Measurements from ENCODE around the gene IL9.

The IL9 gene

GRCh38 chr5:135868681-135869080, 27.0 kb downstream of the IL9 start:
- DNase-seq (ENCODE audit: low read depth) = no peak
- TF ChIP-seq POLR2A (IDR thresholded peaks at IDR 0.05; ENCODE audit: extremely low read depth, insufficient read length) (no peak), MYC (IDR thresholded peaks at IDR 0.05; ENCODE audit: low read depth, low read length) (no peak), MAX (IDR thresholded peaks at IDR 0.05; ENCODE audit: low read depth, low read length) (no peak), CTCF (IDR thresholded peaks at IDR 0.05; ENCODE audit: low read depth, low read length) (no peak)
- no peak overlapping the region for H3K4me3 ChIP-seq (ENCODE audit: low read depth, low read length)

GRCh38 chr5:135867599-135867998, 28.0 kb downstream of the IL9 start:
- no peak for TF ChIP-seq CTCF (IDR thresholded peaks at IDR 0.05; ENCODE audit: low read depth, low read length)
- no peak for TF ChIP-seq POLR2A (IDR thresholded peaks at IDR 0.05; ENCODE audit: extremely low read depth, insufficient read length)
- TF ChIP-seq MAX (IDR thresholded peaks at IDR 0.05; ENCODE audit: low read depth, low read length) = no peak
- DNase-seq (ENCODE audit: low read depth) = no peak
- H3K4me3 ChIP-seq (ENCODE audit: low read depth, low read length) = no peak overlapping the region

GRCh38 chr5:135866016-135866415, 29.6 kb downstream of the IL9 start:
- H3K4me3 ChIP-seq (ENCODE audit: low read depth, low read length) = no peak overlapping the region
- TF ChIP-seq MAX (IDR thresholded peaks at IDR 0.05; ENCODE audit: low read depth, low read length) (no peak), MYC (IDR thresholded peaks at IDR 0.05; ENCODE audit: low read depth, low read length) (no peak), CTCF (IDR thresholded peaks at IDR 0.05; ENCODE audit: low read depth, low read length) (no peak), POLR2A (IDR thresholded peaks at IDR 0.05; ENCODE audit: extremely low read depth, insufficient read length) (no peak)
- no peak for DNase-seq (ENCODE audit: low read depth)

GRCh38 chr5:135864503-135865435, 30.9 kb downstream of the IL9 start:
- no peak overlapping the region for H3K4me3 ChIP-seq (ENCODE audit: low read depth, low read length)
- TF ChIP-seq POLR2A (IDR thresholded peaks at IDR 0.05; ENCODE audit: extremely low read depth, insufficient read length) = no peak
- no peak for TF ChIP-seq MYC (IDR thresholded peaks at IDR 0.05; ENCODE audit: low read depth, low read length)
- TF ChIP-seq MAX (IDR thresholded peaks at IDR 0.05; ENCODE audit: low read depth, low read length) = no peak
- no peak for TF ChIP-seq CTCF (IDR thresholded peaks at IDR 0.05; ENCODE audit: low read depth, low read length)
- DNase-seq (ENCODE audit: low read depth) = no peak

GRCh38 chr5:135862744-135863143, 32.9 kb downstream of the IL9 start:
- no peak overlapping the region for H3K4me3 ChIP-seq (ENCODE audit: low read depth, low read length)
- TF ChIP-seq MAX (IDR thresholded peaks at IDR 0.05; ENCODE audit: low read depth, low read length) (no peak), POLR2A (IDR thresholded peaks at IDR 0.05; ENCODE audit: extremely low read depth, insufficient read length) (no peak), MYC (IDR thresholded peaks at IDR 0.05; ENCODE audit: low read depth, low read length) (no peak), CTCF (IDR thresholded peaks at IDR 0.05; ENCODE audit: low read depth, low read length) (no peak)
- DNase-seq (ENCODE audit: low read depth) = no peak

Measured in NB4 (cell line).